Esophagus (tissue), 2 donors: ENCODE results near the gene MYO7B. TPM values are rescaled to one million over a fixed set of nuclear protein-coding genes. Genes with fewer than 3 reads are reported as not detected.
"Not testable (repeated sequence)": the region's sequence is repeated elsewhere in the genome, so short reads cannot be mapped to it uniquely, and the experiment has no call there.

Experiments
- H3K27ac ChIP-seq, 2 donors: one replicate each; pipeline ENCODE4 v1.5.1; 2013; ENCODE audit warnings: low read depth in 2 of 2, mild to moderate bottlenecking in 2 of 2, inconsistent platforms in 1 of 2, low read length in 1 of 2, moderate library complexity in 1 of 2
- H3K27me3 ChIP-seq, 2 donors: one replicate each; pipeline ENCODE4 v1.6.1; 2013; ENCODE audit warnings: low read length in 2 of 2, control low read depth in 1 of 2, mild to moderate bottlenecking in 1 of 2; ENCODE audit not compliant: insufficient read depth in 2 of 2, control insufficient read depth in 1 of 2
- H3K36me3 ChIP-seq, 2 donors: one replicate each; pipeline ENCODE4 v1.6.1; 2013; ENCODE audit warnings: low read length in 1 of 2; ENCODE audit not compliant: control insufficient read depth in 2 of 2, insufficient read depth in 2 of 2
- H3K4me1 ChIP-seq, 2 donors: one replicate each; pipeline ENCODE4 v1.6.1; 2013; ENCODE audit warnings: low read length in 1 of 2; ENCODE audit not compliant: control insufficient read depth in 2 of 2, insufficient read depth in 2 of 2
- H3K4me3 ChIP-seq, 2 donors: one replicate each; pipeline ENCODE4 v1.5.1; 2013; ENCODE audit warnings: low read length in 2 of 2, mild to moderate bottlenecking in 2 of 2, low read depth in 1 of 2, moderate library complexity in 1 of 2
- H3K9me3 ChIP-seq, 2 donors: one replicate each; pipeline ENCODE4 v1.6.1; 2013; ENCODE audit warnings: mild to moderate bottlenecking in 2 of 2, low read depth in 1 of 2, low read length in 1 of 2, moderate library complexity in 1 of 2; ENCODE audit not compliant: control insufficient read depth in 2 of 2, insufficient read depth in 1 of 2
- WGBS, 2 donors: extraction: QIAGEN DNeasy Blood & Tissue Kit; methylation state at CpG; one replicate each; pipeline ENCODE4 v1.1.7; 2013; 5-methylcytosine and 5-hydroxymethylcytosine counted together
- polyA plus RNA-seq, 2 donors: library from polyadenylated mRNA; stranded (reverse); fragments of 200-250 nt; gene quantifications; one replicate each; pipeline ENCODE4 v1.2.3, GENCODE V29; 2013
- donor health status: healthy with polysubstance abuse.
- donor health status: Bipolar disorder and iron deficiency.

Gene MYO7B
- polyA plus RNA-seq, 2 donors = 0.09 to 0.20 TPM

DNA sequence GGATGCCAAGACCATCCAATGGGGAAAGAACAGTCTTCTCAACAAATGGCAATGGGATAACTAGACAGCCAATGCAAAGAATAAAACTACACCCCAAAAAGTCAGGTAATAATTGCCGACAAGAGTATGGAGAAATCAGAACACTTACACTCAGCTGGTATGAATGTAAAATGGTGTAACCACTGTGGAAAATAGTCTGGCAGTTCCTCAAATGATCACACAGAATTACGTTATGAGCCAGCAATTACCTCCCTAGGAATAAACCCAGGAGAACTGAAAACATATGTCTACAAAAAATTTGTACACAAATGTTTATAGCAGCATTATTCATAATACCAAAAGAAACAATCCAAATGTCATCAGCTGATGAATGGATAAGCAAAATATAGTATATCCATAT lies 18.0 kb upstream of the MYO7B start:
- Histone ChIP-seq H3K4me3 (no peak overlapping the region), H3K27me3 (no peaks in the 10 kb centered on the region), H3K36me3 (peaks cover 0 to 8% of the 10 kb centered on the region in 2 donors), H3K4me1 (peaks cover 0 to 6% of the 10 kb centered on the region in 2 donors), H3K9me3 (no peaks in the 10 kb centered on the region), H3K27ac (no peak overlapping the region)
- WGBS, 2 donors = 86 to 93% methylated on average over 2 of the region's 2 CpGs

DNA sequence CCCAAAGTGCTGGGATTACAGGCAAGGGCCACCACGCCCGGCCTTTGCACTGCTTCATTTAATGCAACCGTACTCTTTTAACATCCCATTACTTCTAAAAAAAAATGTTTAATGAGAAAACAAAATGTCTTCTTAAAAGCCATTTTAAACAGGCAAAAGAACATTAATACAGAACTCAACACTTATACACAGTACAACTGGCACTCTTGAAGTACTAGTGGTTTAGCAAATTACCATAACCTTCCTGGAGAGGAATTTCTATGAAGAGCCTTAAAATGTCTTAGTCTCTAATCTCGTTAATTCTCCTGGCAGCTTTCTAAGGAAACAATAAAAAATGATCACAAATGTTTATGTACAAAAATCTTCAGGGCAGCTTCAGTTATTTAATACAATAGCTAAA lies 15.1 kb upstream of the MYO7B start:
- Histone ChIP-seq H3K9me3 (no peaks in the 10 kb centered on the region), H3K27ac (no peak overlapping the region), H3K4me1 (no peaks in the 10 kb centered on the region), H3K36me3 (peaks cover 2% of the 10 kb centered on the region in 2 donors), H3K27me3 (no peaks in the 10 kb centered on the region), H3K4me3 (no peak overlapping the region)
- WGBS, 2 donors = 91 to 92% methylated on average over 4 of the region's 4 CpGs

DNA sequence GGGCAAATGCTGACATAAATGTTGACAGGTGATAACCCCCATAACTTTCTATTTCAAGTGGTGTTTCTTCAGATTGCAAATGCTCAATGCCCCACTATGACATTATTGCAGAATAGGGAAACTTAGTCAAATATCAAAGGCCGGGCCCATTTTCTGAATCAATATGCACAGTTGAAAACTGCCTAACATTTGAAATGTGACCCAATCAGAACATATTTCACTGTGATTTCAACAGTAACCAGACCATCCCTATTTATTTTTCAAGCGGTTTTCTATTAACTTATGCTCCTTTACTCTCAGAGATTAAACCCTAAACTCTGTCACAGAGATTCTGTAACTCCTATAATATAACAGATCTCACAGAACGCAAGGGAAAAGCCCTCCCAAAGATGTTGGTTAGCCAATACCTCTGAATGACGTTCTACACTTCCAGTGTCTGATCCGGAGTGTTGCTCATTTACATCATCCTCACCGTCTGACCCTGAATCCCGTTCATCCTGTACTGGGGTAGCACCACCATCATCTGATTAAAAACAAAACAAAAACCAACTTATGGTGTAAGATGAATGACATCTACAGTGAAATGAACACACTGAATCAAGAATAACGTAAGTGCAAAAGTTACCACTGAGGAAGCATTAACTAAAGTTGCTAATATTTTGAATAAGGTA lies 12.1 kb upstream of the MYO7B start:
- peaks cover 2% of the 10 kb centered on the region in 2 donors for H3K36me3 ChIP-seq
- no peak overlapping the region for H3K4me3 ChIP-seq
- no peak overlapping the region for H3K27ac ChIP-seq
- WGBS, 2 donors = 78 to 79% methylated on average over 8 of the region's 8 CpGs
- H3K9me3 ChIP-seq = peaks cover 0 to under 1% of the 10 kb centered on the region in 2 donors
- H3K4me1 ChIP-seq = no peaks in the 10 kb centered on the region
- H3K27me3 ChIP-seq = no peaks in the 10 kb centered on the region

DNA sequence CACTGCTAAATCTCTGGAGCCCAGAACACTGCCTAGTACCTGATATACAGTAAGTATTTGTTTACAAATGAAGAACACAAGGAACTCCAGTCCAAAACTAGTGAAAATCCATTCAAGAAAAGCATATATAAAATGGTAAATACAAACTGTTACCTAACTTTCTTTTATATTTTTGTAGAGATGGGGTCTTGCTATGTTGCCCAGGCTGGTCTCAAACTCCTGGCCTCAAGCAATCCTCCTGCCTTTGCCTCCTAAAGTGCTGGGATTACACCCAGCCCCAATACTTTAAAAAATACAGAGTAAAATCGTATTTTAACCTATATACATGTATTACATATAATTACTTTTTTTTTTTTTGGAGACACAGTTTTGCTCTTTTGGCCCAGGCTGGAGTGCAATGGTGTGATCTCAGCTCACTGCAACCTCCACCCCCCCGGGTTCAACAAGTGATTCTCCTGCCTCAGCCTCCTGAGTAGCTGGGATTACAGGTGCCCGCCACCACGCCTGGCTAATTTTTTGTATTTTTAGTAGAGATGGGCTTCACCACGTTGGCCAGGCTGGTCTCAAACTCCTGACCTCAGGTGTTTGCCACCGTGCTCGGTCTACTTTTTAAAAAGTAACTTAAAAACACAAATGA lies 11.2 kb upstream of the MYO7B start:
- H3K27ac ChIP-seq, H3K27me3 ChIP-seq, H3K9me3 ChIP-seq, H3K4me1 ChIP-seq, H3K4me3 ChIP-seq, H3K36me3 ChIP-seq: not testable (repeated sequence)
- 91 to 95% methylated on average over 7 of the region's 7 CpGs for WGBS, 2 donors

DNA sequence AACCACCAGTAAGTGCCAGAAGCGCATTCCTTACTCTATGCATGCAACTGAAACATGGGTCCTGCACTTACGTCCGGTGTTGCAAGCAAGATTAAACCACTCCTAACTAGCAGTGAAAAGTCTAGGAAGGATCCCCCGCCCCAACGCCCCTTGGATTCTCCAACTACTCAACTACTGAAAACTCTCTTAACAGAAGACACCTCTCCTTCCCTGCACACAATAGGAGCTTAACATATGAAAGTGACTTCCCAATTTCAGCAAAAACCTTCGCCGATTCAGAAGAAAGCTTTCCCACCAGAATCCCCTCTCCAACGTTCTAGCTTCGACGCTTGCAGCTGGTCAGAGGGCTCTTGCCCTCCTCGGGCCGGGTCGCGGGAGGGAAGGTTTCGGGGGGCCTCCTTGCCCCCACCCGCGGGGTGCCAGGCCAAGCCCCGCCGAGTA lies 9.8 kb upstream of the MYO7B start:
- Histone ChIP-seq H3K27ac (peak overlapping the region; percentile 92 to 99), H3K27me3 (no peaks in the 10 kb centered on the region), H3K4me1 (no peaks in the 10 kb centered on the region), H3K9me3 (peaks cover 0 to 4% of the 10 kb centered on the region in 2 donors), H3K4me3 (peak overlapping the region; percentile 92 to 98), H3K36me3 (peaks cover 2% of the 10 kb centered on the region in 2 donors)
- 0% methylated on average over 19 of the region's 19 CpGs for WGBS, 2 donors

DNA sequence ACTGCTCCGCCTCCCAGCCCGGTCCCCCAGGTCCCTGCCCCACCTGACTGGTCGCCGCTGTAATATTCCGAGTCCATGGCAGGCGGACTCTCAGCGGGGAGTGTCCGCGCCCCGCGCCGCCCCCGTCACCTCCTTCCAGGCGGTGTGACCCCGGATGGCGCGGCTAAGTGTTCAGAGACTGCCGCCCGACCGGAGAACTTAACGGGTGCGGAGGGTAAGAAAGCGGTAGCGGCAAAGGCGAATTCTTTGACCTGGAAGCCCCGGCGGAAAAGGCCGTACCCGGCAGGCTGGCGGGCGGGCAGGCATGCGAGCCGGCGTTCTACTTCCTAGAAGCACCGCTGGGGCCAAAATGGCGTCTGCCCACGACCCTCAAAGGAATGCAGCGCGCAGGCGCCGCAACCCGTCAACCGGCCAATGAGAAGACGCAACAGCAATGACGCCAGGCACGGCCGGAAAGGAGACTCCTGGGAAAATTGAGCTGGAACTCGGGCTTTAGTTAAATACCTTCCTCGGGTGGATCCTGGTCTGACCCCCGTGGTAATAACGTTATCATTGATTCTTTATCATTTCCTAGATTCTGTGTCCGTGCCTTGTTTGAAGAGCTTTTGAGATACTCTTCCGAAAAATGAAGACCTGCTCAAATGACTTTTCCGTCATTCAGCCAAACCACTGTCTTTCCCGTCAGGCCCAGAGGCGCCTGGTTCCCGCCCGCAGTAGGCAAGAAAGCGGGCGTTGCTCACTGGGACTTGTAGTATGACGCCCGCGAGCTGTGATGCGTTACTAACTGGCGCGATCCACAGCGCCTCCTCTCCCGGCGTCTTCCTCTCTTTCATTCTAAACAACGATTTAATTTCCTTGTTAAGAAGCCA lies 9.1 kb upstream of the MYO7B start, which contains the start of gene IWS1:
IWS1 (minus strand) TSS at position 358 of the 869 bp plus-strand sequence; CDS start at position 77, 281 bp downstream.
- Histone ChIP-seq H3K27me3 (no peaks in the 10 kb centered on the region), H3K27ac (peak within 1 kb of the TSS; percentile 92 to 99), H3K36me3 (peaks cover 2% of the 10 kb centered on the region in 2 donors), H3K4me1 (no peaks in the 10 kb centered on the region), H3K4me3 (peak within 1 kb of the TSS; percentile 92 to 98), H3K9me3 (peaks cover 0 to 4% of the 10 kb centered on the region in 2 donors)
- WGBS, 2 donors = 0% methylated on average over 68 to 70 of the region's 70 CpGs

DNA sequence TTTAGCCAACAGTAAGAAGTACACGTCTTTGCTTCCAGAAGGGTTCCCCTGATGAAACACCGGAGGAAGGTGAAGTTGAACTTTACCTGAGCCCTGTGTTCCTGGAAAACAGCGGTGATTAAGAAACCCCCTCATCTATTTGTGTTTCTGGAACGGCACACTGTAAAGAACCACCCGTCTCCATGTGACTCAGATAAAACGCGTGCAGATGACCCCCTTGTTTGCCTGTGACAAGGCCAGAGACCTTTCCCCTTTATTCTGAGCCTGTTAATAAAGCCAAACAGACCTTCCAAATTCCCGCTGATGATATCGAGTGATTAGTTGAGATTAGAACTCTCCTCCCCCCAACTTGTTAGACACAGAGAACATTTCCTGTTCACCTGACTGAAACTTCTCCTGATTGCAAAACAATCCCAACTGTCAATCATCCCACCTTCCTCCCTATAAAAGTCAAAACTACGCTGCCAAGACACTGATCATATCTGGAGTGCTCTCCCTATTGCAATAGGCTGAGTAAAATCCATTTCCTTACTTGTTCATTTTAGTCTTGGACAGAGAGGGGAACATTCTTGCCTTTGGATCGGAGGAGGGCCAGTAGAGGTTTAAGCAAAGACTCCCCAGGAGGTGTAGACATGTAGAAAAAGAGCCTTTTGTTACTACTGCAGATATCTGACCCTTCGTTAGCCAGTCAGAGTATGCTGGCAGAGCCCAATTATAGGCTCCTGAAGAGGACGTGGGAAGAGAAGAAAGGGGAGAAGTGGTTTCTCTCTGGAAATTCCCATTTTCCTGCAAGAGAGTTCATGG lies 8.3 kb upstream of the MYO7B start:
- peak overlapping the region; percentile 92 to 99 for H3K27ac ChIP-seq
- H3K4me1 ChIP-seq = no peaks in the 10 kb centered on the region
- peaks cover 0 to 4% of the 10 kb centered on the region in 2 donors for H3K9me3 ChIP-seq
- H3K27me3 ChIP-seq = no peaks in the 10 kb centered on the region
- WGBS, 2 donors = 22 to 24% methylated on average over 13 of the region's 13 CpGs
- H3K4me3 ChIP-seq = peak overlapping the region; percentile 92 to 98
- peaks cover 0 to 2% of the 10 kb centered on the region in 2 donors for H3K36me3 ChIP-seq

DNA sequence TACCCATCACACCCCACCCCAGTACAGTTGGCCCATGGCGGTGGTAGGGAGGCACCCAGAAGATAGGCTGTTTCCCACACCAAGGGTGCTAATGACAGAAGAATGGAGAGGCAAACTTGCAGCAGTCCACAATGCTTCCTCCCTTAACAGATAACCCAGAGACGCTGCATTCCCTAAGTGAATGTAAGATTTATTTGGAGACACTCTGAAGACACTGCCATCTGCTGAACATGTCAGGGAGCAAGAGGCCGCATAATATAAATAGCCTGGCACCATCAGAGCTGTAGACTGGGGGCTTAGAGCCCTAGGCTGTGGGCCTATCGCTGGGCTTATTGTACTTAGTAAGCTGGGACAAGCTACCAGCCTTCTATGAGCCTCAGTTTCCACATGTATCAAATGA lies 7.0 kb upstream of the MYO7B start:
- Histone ChIP-seq H3K9me3 (peaks cover 0 to 4% of the 10 kb centered on the region in 2 donors), H3K4me1 (no peaks in the 10 kb centered on the region), H3K27me3 (no peaks in the 10 kb centered on the region), H3K36me3 (no peaks in the 10 kb centered on the region), H3K27ac (no peak overlapping the region), H3K4me3 (no peak overlapping the region)
- WGBS, 2 donors = 67 to 79% methylated on average over 4 of the region's 4 CpGs

DNA sequence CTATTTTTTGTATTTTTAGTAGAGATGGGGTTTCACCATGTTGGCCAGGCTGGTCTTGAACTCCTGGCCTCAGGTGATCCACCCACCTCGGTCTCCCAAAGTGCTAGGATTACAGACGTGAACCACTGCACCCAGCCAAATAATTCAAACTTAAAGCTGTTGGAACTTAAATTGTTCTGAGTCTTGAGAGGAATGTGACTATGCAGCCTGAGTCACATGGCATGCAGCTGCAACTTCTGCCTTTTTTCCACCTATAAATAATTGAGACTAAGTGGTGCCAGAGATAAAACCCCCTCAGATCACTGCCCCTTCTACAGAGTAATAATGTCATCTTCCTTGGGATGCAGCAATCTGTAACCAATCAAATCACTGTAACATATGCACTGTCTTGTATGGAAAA lies 6.1 kb upstream of the MYO7B start:
- H3K9me3 ChIP-seq, H3K27ac ChIP-seq, H3K36me3 ChIP-seq, H3K4me3 ChIP-seq, H3K27me3 ChIP-seq, H3K4me1 ChIP-seq: not testable (repeated sequence)
- WGBS, 2 donors = 85 to 86% methylated on average over 2 of the region's 2 CpGs
